Stomach (tissue), 9 donors: ENCODE measurements around the gene ZNF532. TPM values are rescaled to one million over a fixed set of nuclear protein-coding genes. Genes with fewer than 3 reads are reported as not detected.

Experiments
- DNase-seq, 2 donors: peaks; one replicate each; pipeline versions ENCODE4 v3.0.0 to v3.0.0-alpha.2; 2013 to 2019
- H3K27ac ChIP-seq, 5 donors: fragments of 200-600 bp in 4 of 5; sonication (generic) in 4 of 5; one replicate each; pipeline ENCODE4 v1.5.1; 2013 to 2019; ENCODE audit warnings: mild to moderate bottlenecking in 1 of 5, moderate library complexity in 1 of 5
- H3K27me3 ChIP-seq, 3 donors: fragments of 200-600 bp; sonication (generic); one replicate each; pipeline ENCODE4 v1.5.1; 2017 to 2019; ENCODE audit warnings: mixed run types in 1 of 3
- H3K36me3 ChIP-seq, 4 donors: fragments of 200-600 bp; sonication (generic); 1 replicate in 3 of 4; 2 replicates in 1 of 4; pipeline ENCODE4 v1.5.1; 2016 to 2019
- H3K4me1 ChIP-seq, 4 donors: fragments of 200-600 bp; sonication (generic); one replicate each; pipeline ENCODE4 v1.5.1; 2016 to 2019
- H3K4me3 ChIP-seq, 4 donors: fragments of 200-600 bp; sonication (generic) in 3 of 4; one replicate each; pipeline ENCODE4 v1.5.1; 2016 to 2019; ENCODE audit warnings: mild to moderate bottlenecking in 1 of 4
- H3K9me3 ChIP-seq, 4 donors: fragments of 200-600 bp; sonication (generic); one replicate each; pipeline ENCODE4 v1.5.1; 2016 to 2019
- EP300 ChIP-seq: sonication (generic); formaldehyde crosslinking; IDR thresholded peaks from one replicate; pipeline ENCODE4 v1.6.1; 2017; ENCODE audit warnings: antibody characterized with exemption
- POLR2A ChIP-seq, 4 donors: fragments of 450-650 bp; IDR thresholded peaks; one replicate each; pipeline ENCODE4 v1.6.1; 2016; ENCODE audit warnings: antibody characterized with exemption in 4 of 4, control low read depth in 2 of 4, mild to moderate bottlenecking in 1 of 4, moderate library complexity in 1 of 4
- POLR2AphosphoS5 ChIP-seq, 3 donors: sonication (generic); formaldehyde crosslinking; IDR thresholded peaks; one replicate each; pipeline ENCODE4 v1.6.1; 2016; ENCODE audit warnings: antibody characterized with exemption in 3 of 3
- WGBS, 5 donors: extraction: QIAGEN DNeasy Blood & Tissue Kit in 3 of 5; methylation state at CpG; one replicate each; pipeline versions ENCODE4 v1.1.5 to v1.1.7; 2013 to 2018; 5-methylcytosine and 5-hydroxymethylcytosine counted together
- intact Hi-C: fragments of 100-400 bp; cut with DNase I; formaldehyde crosslinking; loops from one replicate; pipeline ENCODE4 v1.15.1; 2023; ENCODE audit warnings: low total_unique reads
- polyA plus RNA-seq, 3 donors: library from polyadenylated mRNA; stranded (reverse); fragments of 200-250 nt; gene quantifications; one replicate each; pipeline ENCODE4 v1.2.3, GENCODE V29; 2013
- total RNA-seq, 5 donors: library from RNA; depleted of rRNA; stranded (reverse); fragments of >200 nt; gene quantifications; one replicate each; pipeline versions ENCODE4 v1.1.0 to v1.2.3, GENCODE V29; 2014 to 2016
- TF ChIP-seq, protein P1 (sequence below), 7 experiments: fragments of 450-650 bp in 4 of 7; fragments of 200-600 bp in 3 of 7; sonication (generic) in 3 of 7; IDR thresholded peaks; one replicate each; pipeline ENCODE4 v1.5.1; 2016 to 2019; ENCODE audit warnings: antibody characterized with exemption in 7 of 7, control low read depth in 2 of 7, mild to moderate bottlenecking in 1 of 7
- donor health status: healthy with polysubstance abuse.
- donor health status: Bipolar disorder and iron deficiency.
- donor health status: healthy.

Gene ZNF532
- total and polyA plus RNA-seq, 8 donors = 2.9 to 53.7 (median 18.4) TPM

DNA sequence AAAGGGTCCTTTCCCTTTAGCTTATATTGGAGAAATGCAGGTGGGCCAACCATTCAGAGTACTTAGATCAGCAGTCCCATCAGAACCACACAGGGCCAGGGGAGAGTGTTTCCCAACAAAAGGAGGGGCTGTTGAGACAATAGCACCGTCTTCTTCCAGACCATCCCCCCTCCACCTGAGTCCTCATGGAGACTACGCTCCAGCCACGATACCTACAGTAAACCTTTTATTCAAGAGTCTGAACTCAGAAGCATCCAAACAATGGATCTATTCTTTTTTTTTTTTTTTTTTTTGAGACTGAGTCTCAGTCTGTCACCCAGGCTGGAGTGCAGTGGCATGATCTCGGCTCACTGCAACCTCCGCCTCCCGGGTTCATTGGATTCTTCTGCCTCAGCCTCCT, 25.7 kb upstream of the ZNF532 start:
- intact Hi-C loops = no loop called here
- Histone ChIP-seq H3K27ac (no peak overlapping the region), H3K4me3 (no peak overlapping the region), H3K27me3 (no peaks in the 10 kb centered on the region), H3K36me3 (no peaks in the 10 kb centered on the region), H3K4me1 (no peaks in the 10 kb centered on the region), H3K9me3 (no peaks in the 10 kb centered on the region)
- TF ChIP-seq POLR2AphosphoS5 (IDR thresholded peaks at IDR 0.05) (no peak), POLR2A (IDR thresholded peaks at IDR 0.05) (no peak), EP300 (no peak)
- TF ChIP-seq, protein P1, sequence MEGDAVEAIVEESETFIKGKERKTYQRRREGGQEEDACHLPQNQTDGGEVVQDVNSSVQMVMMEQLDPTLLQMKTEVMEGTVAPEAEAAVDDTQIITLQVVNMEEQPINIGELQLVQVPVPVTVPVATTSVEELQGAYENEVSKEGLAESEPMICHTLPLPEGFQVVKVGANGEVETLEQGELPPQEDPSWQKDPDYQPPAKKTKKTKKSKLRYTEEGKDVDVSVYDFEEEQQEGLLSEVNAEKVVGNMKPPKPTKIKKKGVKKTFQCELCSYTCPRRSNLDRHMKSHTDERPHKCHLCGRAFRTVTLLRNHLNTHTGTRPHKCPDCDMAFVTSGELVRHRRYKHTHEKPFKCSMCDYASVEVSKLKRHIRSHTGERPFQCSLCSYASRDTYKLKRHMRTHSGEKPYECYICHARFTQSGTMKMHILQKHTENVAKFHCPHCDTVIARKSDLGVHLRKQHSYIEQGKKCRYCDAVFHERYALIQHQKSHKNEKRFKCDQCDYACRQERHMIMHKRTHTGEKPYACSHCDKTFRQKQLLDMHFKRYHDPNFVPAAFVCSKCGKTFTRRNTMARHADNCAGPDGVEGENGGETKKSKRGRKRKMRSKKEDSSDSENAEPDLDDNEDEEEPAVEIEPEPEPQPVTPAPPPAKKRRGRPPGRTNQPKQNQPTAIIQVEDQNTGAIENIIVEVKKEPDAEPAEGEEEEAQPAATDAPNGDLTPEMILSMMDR (IDR thresholded peaks at IDR 0.05) = no peak
- WGBS, 5 donors = 91 to 92% (median 92%) methylated on average over 6 of the region's 6 CpGs
- DNase-seq = no peak

DNA sequence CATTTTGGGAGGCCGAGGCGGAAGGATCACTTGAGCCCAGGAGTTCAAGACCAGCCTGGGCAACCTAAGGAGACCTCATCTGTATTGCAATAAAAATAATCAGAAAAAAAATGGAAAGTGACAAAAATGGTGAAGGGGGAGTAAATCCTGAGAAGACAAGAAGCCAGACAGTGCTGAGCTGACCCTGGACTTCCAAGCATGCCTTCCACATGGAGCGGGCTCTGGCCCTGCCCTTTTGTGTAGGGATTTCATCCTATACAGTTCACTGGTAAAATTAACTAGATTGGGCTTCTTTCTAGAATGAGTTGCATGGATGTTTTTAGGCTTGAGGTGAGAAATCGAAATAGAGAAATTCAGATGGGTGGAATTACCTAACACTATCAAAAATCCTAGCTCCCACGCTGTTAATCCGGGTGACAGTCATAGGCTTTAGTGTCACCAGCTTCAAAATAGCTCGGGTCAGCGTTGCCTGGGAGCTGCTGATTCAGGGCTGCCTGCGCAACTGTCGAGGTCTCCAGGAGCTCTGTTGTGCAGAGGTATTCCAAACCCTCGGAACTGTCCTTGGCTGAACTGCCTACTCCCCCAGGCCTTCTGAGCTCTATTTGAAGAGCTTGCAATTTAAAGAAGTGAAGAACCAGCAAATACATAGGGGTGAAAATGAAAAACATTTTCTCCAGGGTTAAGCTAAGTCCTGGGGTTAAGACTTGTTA, 21.5 kb upstream of the ZNF532 start:
- Histone ChIP-seq H3K4me3 (no peak overlapping the region), H3K9me3 (no peaks in the 10 kb centered on the region), H3K4me1 (no peaks in the 10 kb centered on the region), H3K27ac (no peak overlapping the region), H3K27me3 (peaks cover 0 to 4% (median 0%) of the 10 kb centered on the region in 3 donors), H3K36me3 (no peaks in the 10 kb centered on the region)
- 86 to 92% (median 87%) methylated on average over 11 of the region's 11 CpGs for WGBS, 5 donors
- no peak for DNase-seq
- intact Hi-C loops = no loop called here
- TF ChIP-seq EP300 = no peak
- TF ChIP-seq, protein P1 (IDR thresholded peaks at IDR 0.05) = no peak
- no peak for TF ChIP-seq POLR2A (IDR thresholded peaks at IDR 0.05)
- TF ChIP-seq POLR2AphosphoS5 (IDR thresholded peaks at IDR 0.05) = no peak

DNA sequence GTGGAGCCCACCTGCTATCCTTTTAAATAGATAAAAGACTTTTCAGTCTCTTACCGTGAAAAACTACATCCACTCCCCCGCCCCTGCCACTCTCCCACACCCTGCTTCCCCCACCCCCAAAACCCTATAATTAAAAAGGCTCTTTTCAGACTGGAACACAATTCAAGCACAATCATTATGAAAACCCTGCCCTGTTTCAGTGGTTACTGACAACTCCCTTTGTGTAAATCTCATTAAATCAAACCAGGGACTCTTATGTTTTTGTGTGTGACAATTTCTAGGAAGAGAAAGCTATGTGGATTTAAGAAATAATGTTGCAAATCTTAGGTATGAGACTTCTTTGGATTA, 21.0 kb upstream of the ZNF532 start:
- TF ChIP-seq EP300 = no peak
- no peak for TF ChIP-seq POLR2A (IDR thresholded peaks at IDR 0.05)
- TF ChIP-seq, protein P1 (IDR thresholded peaks at IDR 0.05) = no peak
- no peak for TF ChIP-seq POLR2AphosphoS5 (IDR thresholded peaks at IDR 0.05)
- H3K4me3 ChIP-seq = no peak overlapping the region
- intact Hi-C loops = no loop called here
- WGBS, 5 donors = 71 to 84% (median 75%) methylated on average over 2 of the region's 2 CpGs
- no peak overlapping the region for H3K27ac ChIP-seq
- DNase-seq = no peak
- no peaks in the 10 kb centered on the region for H3K9me3 ChIP-seq
- H3K27me3 ChIP-seq = peaks cover 0 to 4% (median 0%) of the 10 kb centered on the region in 3 donors
- no peaks in the 10 kb centered on the region for H3K36me3 ChIP-seq
- no peaks in the 10 kb centered on the region for H3K4me1 ChIP-seq

DNA sequence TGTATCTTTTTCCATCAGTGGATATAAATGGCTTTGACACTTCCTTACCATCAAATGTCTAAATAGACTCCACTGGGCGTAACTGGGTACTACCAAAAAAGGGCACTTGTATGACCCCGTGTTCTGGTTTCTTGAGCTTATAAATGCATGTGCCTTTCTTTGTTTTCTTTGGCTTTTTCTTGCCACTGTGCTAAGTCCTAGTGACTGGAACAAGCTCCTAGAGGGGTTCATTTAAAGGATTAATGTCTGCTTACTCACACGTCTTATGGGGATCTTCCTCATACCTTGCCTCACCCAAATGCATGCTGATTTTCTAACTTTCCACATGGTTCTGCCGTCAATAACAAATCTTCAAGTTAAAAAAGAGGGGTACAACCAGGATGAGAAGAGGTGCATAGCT, 19.8 kb upstream of the ZNF532 start:
- no peak overlapping the region for H3K27ac ChIP-seq
- H3K9me3 ChIP-seq = no peaks in the 10 kb centered on the region
- intact Hi-C loops = no loop called here
- no peak for TF ChIP-seq EP300
- no peak for TF ChIP-seq POLR2A (IDR thresholded peaks at IDR 0.05)
- 82 to 92% (median 90%) methylated on average over 4 of the region's 4 CpGs for WGBS, 5 donors
- no peaks in the 10 kb centered on the region for H3K36me3 ChIP-seq
- DNase-seq = no peak
- H3K4me3 ChIP-seq = no peak overlapping the region
- no peaks in the 10 kb centered on the region for H3K4me1 ChIP-seq
- peaks cover 0 to 4% (median 0%) of the 10 kb centered on the region in 3 donors for H3K27me3 ChIP-seq
